Esophagus muscularis mucosa (tissue), 4 donors: Measurements from ENCODE around the gene COL4A6. TPM values are rescaled to one million over a fixed set of nuclear protein-coding genes. Genes with fewer than 3 reads are reported as not detected.

ENCODE experiments used
- DNase-seq: peaks from one replicate; pipeline ENCODE4 v3.0.0-alpha.2; 2017; ENCODE audit errors: extremely low spot score
- H3K27ac ChIP-seq, 4 donors: fragments of 200-600 bp; sonication (generic); replicated peaks in 1 of 4; 1 replicate in 3 of 4; 2 replicates in 1 of 4; pipeline ENCODE4 v1.5.1; 2016 to 2019; ENCODE audit warnings: mild to moderate bottlenecking in 1 of 4
- H3K27me3 ChIP-seq, 4 donors: fragments of 200-600 bp; sonication (generic); one replicate each; pipeline versions ENCODE4 v1.5.1 to v1.6.0; 2016 to 2019
- H3K36me3 ChIP-seq, 4 donors: fragments of 200-600 bp; sonication (generic); one replicate each; pipeline ENCODE4 v1.5.1; 2016 to 2019
- H3K4me1 ChIP-seq, 4 donors: fragments of 200-600 bp; sonication (generic); one replicate each; pipeline ENCODE4 v1.5.1; 2016 to 2019
- H3K4me3 ChIP-seq, 4 donors: fragments of 200-600 bp; sonication (generic); 1 replicate in 2 of 4; 2 replicates in 2 of 4; pipeline ENCODE4 v1.5.1; 2016 to 2019; ENCODE audit warnings: mild to moderate bottlenecking in 4 of 4, moderate library complexity in 1 of 4
- H3K9me3 ChIP-seq, 4 donors: fragments of 200-600 bp; sonication (generic); 1 replicate in 3 of 4; 2 replicates in 1 of 4; pipeline ENCODE4 v1.5.1; 2016 to 2019
- CTCF ChIP-seq, 3 experiments: fragments of 200-600 bp in 2 of 3; fragments of 450-650 bp in 1 of 3; sonication (generic) in 2 of 3; IDR thresholded peaks; one replicate each; pipeline ENCODE4 v1.5.1; 2017 to 2019; ENCODE audit warnings: antibody characterized with exemption in 3 of 3, mild to moderate bottlenecking in 2 of 3, moderate library complexity in 1 of 3
- EP300 ChIP-seq: sonication (generic); formaldehyde crosslinking; IDR thresholded peaks from one replicate; pipeline ENCODE4 v1.6.1; 2017; ENCODE audit warnings: antibody characterized with exemption
- POLR2A ChIP-seq: fragments of 450-650 bp; IDR thresholded peaks from one replicate; pipeline ENCODE4 v1.6.1; 2017; ENCODE audit warnings: antibody characterized with exemption, moderate library complexity, mild to moderate bottlenecking, low read depth
- POLR2AphosphoS5 ChIP-seq, 2 donors: sonication (generic); formaldehyde crosslinking; IDR thresholded peaks; one replicate each; pipeline ENCODE4 v1.6.1; 2017; ENCODE audit warnings: antibody characterized with exemption in 2 of 2
- WGBS: methylation state at CpG from one replicate; pipeline ENCODE4 v1.1.5; 2018; 5-methylcytosine and 5-hydroxymethylcytosine counted together
- intact Hi-C: fragments of 100-400 bp; cut with DNase I; formaldehyde crosslinking; loops from one replicate; pipeline ENCODE4 v1.15.1; 2023
- total RNA-seq, 4 donors: library from RNA; depleted of rRNA; stranded (reverse); fragments of >200 nt; gene quantifications; one replicate each; pipeline versions ENCODE4 v1.1.0 to v1.2.1, GENCODE V29; 2016

The COL4A6 gene
- total RNA-seq, 4 donors from 2014 or later: 126 to 192 (median 164) TPM

DNA sequence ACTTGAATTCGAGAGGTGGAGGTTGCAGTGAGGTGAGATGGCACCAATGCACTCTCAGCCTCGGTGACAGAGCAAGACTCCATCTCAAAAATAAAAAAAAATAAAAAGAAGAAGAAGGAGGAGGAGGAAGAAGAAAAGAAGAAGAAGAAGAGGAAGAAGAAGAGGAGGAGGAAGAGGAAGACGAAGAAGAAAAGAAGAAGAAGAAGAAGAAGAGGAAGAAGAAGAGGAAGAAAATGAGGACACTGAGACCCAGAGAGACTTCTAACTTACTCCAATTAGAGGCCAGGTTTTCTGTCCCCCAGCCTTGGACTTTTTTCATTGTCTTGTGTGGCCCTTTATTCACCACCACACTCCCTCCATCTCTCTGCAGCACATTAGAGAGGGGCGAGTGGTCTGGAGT is 276.0 kb downstream of the COL4A6 start:
- peaks cover 0 to 22% (median 8%) of the 10 kb centered on the region in 4 donors for H3K36me3 ChIP-seq
- 78% methylated on average over 4 of the region's 4 CpGs for WGBS
- H3K4me3 ChIP-seq: no peak overlapping the region
- no peaks in the 10 kb centered on the region for H3K27me3 ChIP-seq
- TF ChIP-seq POLR2AphosphoS5 (IDR thresholded peaks at IDR 0.05): no peak
- no peak for TF ChIP-seq CTCF (IDR thresholded peaks at IDR 0.05)
- TF ChIP-seq POLR2A: no peak
- no peak for TF ChIP-seq EP300
- intact Hi-C loops: no loop called here
- no peak overlapping the region for H3K27ac ChIP-seq
- DNase-seq: no peak
- H3K4me1 ChIP-seq: no peaks in the 10 kb centered on the region
- no peaks in the 10 kb centered on the region for H3K9me3 ChIP-seq

GRCh38 chrX:108160309-108160708 is 277.9 kb downstream of the COL4A6 start:
- intact Hi-C loops: no loop called here
- peaks cover 0 to 33% (median 8%) of the 10 kb centered on the region in 4 donors for H3K36me3 ChIP-seq
- no peak overlapping the region for H3K27ac ChIP-seq
- H3K27me3 ChIP-seq: no peaks in the 10 kb centered on the region
- H3K4me1 ChIP-seq: no peaks in the 10 kb centered on the region
- no peaks in the 10 kb centered on the region for H3K9me3 ChIP-seq
- WGBS: no CpG with 5 or more reads among the region's 5 CpGs
- TF ChIP-seq POLR2AphosphoS5 (IDR thresholded peaks at IDR 0.05): no peak
- TF ChIP-seq EP300: no peak
- no peak for TF ChIP-seq POLR2A
- TF ChIP-seq CTCF (IDR thresholded peaks at IDR 0.05): no peak
- no peak for DNase-seq
- no peak overlapping the region for H3K4me3 ChIP-seq

GRCh38 chrX:108159028-108159670 is 279.1 kb downstream of the COL4A6 start:
- no peaks in the 10 kb centered on the region for H3K4me1 ChIP-seq
- peaks cover 0 to 27% (median 6%) of the 10 kb centered on the region in 4 donors for H3K36me3 ChIP-seq
- no peaks in the 10 kb centered on the region for H3K9me3 ChIP-seq
- intact Hi-C loops: no loop called here
- 82% methylated on average over 11 of the region's 11 CpGs for WGBS
- no peak overlapping the region for H3K4me3 ChIP-seq
- DNase-seq: no peak
- no peaks in the 10 kb centered on the region for H3K27me3 ChIP-seq
- no peak for TF ChIP-seq EP300
- no peak for TF ChIP-seq POLR2AphosphoS5 (IDR thresholded peaks at IDR 0.05)
- TF ChIP-seq POLR2A: no peak
- no peak for TF ChIP-seq CTCF (IDR thresholded peaks at IDR 0.05)
- H3K27ac ChIP-seq: no peak overlapping the region

GRCh38 chrX:108157628-108158027 is 280.6 kb downstream of the COL4A6 start:
- WGBS: 71% methylated on average over 3 of the region's 3 CpGs
- no peak for TF ChIP-seq POLR2A
- TF ChIP-seq EP300: no peak
- TF ChIP-seq CTCF (IDR thresholded peaks at IDR 0.05): no peak
- TF ChIP-seq POLR2AphosphoS5 (IDR thresholded peaks at IDR 0.05): no peak
- DNase-seq: no peak
- Histone ChIP-seq H3K27ac (no peak overlapping the region), H3K9me3 (no peaks in the 10 kb centered on the region), H3K27me3 (no peaks in the 10 kb centered on the region), H3K36me3 (peaks cover 0 to 27% (median 6%) of the 10 kb centered on the region in 4 donors), H3K4me1 (no peaks in the 10 kb centered on the region), H3K4me3 (no peak overlapping the region)
- intact Hi-C loops: no loop called here

- Histone ChIP-seq H3K36me3 (peaks cover 0 to 27% (median 6%) of the 10 kb centered on the region in 4 donors), H3K27ac (no peak overlapping the region), H3K4me1 (no peaks in the 10 kb centered on the region), H3K27me3 (no peaks in the 10 kb centered on the region), H3K4me3 (no peak overlapping the region), H3K9me3 (no peaks in the 10 kb centered on the region)
- intact Hi-C loops: no loop called here
- no peak for DNase-seq
- no peak for TF ChIP-seq POLR2AphosphoS5 (IDR thresholded peaks at IDR 0.05)
- TF ChIP-seq POLR2A: no peak
- WGBS: 70% methylated on average over 5 of the region's 8 CpGs
Measured at GRCh38 chrX:108156934-108157466, 281.2 kb downstream of the COL4A6 start.
